Stimulated activated CD4-positive, alpha-beta T cell treated with anti-CD3 and anti-CD28 coated beads, Interleukin-1b, Interleukin-23, amount 100 ng/mL, for 48 hours (primary cell): ENCODE results near the gene AOC3.
"Not testable (repeated sequence)": the region's sequence is repeated elsewhere in the genome, so short reads cannot be mapped to it uniquely, and the experiment has no call there.

Source experiments
- DNase-seq: peaks from one replicate; pipeline ENCODE4 v3.0.0-alpha.2; 2020

AOC3 gene

GRCh38 chr17:42867694-42868261, 16.8 kb downstream of the AOC3 start:
- DNase-seq = not testable (repeated sequence)

- no peak for DNase-seq
Observed at GRCh38 chr17:42868338-42868737, 17.3 kb downstream of the AOC3 start.

GRCh38 chr17:42871647-42872046, 20.6 kb downstream of the AOC3 start:
- DNase-seq = no peak

DNA sequence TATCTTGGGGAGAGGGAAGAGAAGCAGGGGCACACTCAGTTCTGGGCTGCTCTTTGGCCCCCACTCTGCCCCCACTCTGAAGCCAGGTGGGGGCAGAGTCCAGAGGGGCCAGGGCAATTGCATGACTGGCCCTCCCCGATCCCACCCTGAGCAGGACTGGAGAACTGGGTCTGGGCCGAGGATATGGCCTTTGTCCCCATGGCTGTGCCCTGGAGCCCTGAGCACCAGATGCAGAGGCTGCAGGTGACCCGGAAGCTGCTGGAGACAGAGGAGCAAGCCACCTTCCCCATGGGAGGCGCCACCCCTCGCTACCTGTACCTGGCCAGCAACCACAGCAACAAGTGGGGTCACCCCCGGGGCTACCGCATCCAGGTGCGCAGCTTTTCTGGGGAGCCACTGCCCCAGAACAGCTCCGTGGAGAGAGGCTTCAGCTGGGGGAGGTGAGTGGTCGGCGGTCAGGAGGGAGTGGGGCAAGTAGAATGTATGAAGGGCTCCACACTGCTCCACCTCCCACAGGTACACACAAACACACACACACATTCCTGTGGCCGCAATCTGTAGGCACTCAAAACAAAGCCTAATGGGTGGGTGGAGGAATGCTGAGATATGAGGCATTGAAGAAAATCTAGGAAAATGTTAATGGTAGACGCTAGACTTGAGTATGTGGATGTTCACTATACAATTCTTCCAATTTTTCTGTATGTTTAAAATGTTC, 21.4 kb downstream of the AOC3 start:
- DNase-seq = no peak

DNA sequence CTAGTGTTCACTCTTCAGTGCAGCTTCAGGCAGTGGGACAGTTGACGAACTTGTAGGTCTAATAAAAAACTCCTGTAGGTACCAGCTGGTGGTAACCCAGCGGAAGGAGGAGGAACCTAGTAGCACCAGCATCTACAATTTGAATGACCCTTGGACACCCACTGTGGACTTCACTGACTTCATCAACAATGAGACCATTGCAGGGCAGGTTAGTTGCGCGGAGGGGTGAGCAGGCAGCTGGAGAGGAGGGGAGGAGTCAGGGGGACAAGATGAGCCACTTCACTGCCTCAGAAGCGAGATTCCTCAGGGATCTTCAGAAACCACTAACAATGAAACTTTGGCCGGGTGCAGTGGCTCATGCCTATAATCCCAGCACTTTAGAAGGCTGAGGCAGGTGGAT, 22.3 kb downstream of the AOC3 start:
- DNase-seq = no peak

- DNase-seq = not testable (repeated sequence)
Observed at GRCh38 chr17:42873932-42874695, 23.1 kb downstream of the AOC3 start.

DNA sequence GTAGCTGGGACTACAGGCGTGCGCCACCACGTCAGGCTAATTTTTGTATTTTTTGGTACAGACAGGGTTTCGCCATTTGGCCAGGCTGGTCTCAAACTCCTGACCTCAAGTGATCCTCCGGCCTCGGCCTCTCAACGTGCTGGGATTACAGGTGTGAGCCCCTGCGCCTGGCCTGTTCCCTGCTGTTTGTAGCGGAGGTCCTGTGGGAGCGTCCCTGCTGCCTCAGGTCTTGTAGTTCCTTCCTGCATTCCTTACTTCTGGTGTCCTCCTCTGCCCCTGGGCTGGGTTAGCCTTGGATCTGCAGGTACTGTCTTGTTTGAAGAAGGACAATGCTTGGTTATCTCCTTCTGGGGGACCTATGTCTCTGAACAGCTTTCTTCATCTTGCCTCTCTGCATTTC, 26.0 kb downstream of the AOC3 start:
- no peak for DNase-seq

- DNase-seq = no peak
Observed at GRCh38 chr17:42878123-42878880, 27.3 kb downstream of the AOC3 start.

GRCh38 chr17:42878924-42879595, 28.1 kb downstream of the AOC3 start:
- no peak for DNase-seq

DNA sequence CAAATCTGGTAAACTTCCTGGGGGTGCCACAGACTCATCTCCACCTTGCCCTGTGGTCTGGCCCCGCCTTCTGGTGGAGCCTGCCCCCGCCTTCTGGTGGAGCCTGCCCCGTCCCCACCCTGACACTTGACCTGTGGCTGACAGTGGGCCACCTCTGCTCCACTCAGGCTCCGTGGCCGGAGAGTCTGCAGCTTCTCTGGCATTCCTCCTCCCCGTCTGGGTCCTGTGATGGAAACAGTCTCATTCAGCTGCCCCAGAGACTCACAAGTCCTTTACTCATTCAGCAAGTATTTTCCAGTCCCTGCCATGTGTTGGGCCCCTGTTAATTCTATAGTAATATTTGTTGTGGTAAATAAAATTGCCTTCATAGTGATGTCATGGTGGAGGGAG, 28.6 kb downstream of the AOC3 start:
- no peak for DNase-seq

DNA sequence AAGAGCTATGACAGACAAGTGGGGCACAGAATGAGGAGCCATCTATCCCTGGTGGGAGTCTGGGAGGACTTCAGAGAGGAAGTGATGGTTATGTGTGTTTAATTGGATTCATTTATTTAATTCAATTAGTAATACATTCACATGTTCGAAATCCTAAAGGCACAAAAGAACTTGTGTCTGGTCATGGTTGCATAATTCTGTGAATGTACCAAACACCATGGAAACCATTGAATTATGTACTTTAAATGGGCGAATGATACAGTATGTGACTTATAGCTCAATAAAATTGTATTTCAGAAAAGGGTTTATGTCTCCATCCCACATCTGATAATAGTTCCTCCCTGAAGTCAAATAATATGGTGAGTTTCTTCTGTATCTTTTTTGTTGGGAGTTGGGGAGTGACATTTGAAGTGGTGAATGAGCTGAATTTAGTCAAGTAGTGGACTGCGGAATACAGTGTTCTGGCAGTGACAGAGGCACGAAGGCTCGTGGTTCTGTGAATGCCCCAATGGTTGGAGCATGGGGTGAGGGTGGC, 29.8 kb downstream of the AOC3 start:
- no peak for DNase-seq

GRCh38 chr17:42881706-42882105, 30.7 kb downstream of the AOC3 start:
- not testable (repeated sequence) for DNase-seq

DNA sequence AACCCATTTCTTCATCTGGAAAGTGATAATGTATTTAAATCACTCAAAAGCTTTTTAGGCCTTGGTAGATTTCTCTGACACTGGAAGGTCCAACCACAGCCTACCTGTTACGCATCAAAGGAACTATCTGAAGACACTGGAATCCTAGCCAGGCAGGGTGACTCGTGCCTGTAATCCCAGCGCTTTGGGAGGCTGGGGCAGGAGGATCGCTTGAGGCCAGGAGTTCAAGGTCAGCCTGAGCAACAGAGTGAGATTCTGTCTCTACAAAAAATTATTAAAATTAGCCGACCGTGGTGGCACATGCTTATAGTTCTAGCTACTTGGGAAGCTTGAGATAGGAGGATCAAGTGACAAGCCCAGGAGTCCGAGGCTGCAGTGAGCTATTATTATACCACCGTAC, 31.2 kb downstream of the AOC3 start:
- no peak for DNase-seq

- DNase-seq = no peak
Observed at GRCh38 chr17:42883802-42884558, 33.0 kb downstream of the AOC3 start.

GRCh38 chr17:42885806-42886205, 34.8 kb downstream of the AOC3 start:
- not testable (repeated sequence) for DNase-seq

GRCh38 chr17:42886283-42887176, 35.5 kb downstream of the AOC3 start:
- DNase-seq = no peak

- DNase-seq = no peak
Observed at GRCh38 chr17:42889809-42890208, 38.8 kb downstream of the AOC3 start.

DNA sequence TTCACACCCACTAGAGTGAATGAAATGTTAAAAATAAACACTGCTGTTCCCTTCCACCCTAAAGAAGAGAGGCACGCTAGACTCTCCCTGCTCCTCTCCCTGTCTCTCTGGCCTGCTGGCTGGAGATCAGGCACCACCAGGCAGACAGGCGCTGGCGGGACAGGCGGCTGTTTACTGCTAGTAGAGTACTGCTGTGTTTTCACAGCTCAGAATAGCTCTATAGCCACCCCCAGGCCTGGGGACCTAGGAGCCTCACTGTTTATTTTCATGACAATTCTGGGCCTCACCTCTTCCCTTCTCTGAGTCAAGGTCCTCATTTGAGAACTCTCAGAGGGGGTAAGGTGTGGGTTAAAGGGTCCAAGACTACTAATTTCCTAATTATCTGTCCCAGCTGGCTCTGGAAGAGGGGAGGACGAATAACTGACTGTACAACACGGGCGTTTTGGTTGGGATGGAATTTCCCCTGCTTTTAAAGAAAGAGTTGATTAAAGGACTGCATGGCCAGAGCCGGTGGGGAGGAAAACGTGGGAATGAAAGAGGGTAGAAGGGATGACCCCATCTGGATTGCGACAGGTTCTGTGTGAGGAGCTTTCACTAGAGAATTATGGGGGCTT, 40.6 kb downstream of the AOC3 start:
- no peak for DNase-seq

DNA sequence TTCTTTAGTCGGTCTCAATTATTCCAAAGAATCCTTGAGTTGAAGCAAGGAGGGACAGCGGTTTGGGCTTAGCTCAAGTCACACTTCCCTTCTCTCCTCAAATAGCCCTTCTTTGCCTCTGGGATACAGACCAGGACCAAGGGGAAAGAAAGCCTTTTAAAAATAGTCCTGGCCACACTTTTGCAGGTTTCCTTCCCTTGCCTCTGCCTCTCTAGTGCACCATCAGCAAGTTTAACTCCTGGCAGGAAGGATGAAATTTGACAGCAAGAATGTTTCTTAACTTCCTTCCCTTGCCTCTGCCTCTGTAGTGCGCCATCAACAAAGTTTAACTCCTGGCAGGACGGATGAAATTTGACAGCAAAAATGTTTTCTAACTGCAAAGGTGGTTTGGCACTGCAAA, 42.4 kb downstream of the AOC3 start:
- DNase-seq = no peak
